ENCODE data around the gene PADI3. TPM values are rescaled to one million over a fixed set of nuclear protein-coding genes. Genes with fewer than 3 reads are reported as not detected.

PADI3 gene
- total and polyA plus RNA-seq, 7 donors = 0.51 TPM; not detected in 6

DNA sequence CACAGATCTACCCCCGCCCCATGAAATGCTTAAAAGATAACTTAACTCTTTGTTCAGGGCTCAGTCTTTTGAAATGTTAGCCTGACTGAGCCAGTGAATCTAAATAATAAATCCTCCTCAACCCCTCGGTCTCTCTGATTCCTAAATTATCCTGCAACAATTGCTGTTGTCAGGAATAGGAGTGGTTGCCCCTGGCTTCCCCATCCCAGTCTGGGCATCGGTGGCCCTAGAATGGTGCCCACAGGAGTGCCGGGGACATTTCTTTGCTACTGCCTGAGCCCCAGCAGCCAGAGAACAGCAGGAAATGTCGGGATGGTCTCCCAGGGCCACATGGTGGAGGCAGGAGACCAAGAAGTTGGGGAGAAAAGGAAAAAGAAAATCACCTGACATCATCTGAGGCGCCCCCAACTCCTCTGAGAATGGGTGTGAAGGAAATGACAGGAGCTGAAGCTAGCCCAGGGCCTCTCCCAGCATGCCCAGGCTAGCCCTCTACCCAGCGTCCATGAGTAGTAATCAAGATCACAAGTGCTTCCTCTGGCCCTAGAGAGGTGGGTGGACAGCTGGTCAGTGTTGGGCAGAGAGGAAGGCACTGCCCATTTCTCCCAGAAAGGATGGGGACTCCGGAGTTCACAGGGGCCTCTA, 60.6 kb downstream of the PADI3 start:
- H3K36me3 ChIP-seq = no peaks in the 10 kb centered on the region
- H3K27ac ChIP-seq = no peak overlapping the region
- intact Hi-C loops (cut with DNase I) = no loop called here
- peaks cover 0 to 36% (median 14%) of the 10 kb centered on the region in 3 donors for H3K27me3 ChIP-seq
- 51 to 63% methylated on average over 8 of the region's 8 CpGs for WGBS, 2 donors
- no peaks in the 10 kb centered on the region for H3K9me3 ChIP-seq
- DNase-seq = peak; percentile 6
- no peaks in the 10 kb centered on the region for H3K4me1 ChIP-seq
- TF ChIP-seq, protein P1, sequence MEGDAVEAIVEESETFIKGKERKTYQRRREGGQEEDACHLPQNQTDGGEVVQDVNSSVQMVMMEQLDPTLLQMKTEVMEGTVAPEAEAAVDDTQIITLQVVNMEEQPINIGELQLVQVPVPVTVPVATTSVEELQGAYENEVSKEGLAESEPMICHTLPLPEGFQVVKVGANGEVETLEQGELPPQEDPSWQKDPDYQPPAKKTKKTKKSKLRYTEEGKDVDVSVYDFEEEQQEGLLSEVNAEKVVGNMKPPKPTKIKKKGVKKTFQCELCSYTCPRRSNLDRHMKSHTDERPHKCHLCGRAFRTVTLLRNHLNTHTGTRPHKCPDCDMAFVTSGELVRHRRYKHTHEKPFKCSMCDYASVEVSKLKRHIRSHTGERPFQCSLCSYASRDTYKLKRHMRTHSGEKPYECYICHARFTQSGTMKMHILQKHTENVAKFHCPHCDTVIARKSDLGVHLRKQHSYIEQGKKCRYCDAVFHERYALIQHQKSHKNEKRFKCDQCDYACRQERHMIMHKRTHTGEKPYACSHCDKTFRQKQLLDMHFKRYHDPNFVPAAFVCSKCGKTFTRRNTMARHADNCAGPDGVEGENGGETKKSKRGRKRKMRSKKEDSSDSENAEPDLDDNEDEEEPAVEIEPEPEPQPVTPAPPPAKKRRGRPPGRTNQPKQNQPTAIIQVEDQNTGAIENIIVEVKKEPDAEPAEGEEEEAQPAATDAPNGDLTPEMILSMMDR (IDR thresholded peaks at IDR 0.05) = no peak
- no peak for TF ChIP-seq POLR2AphosphoS5 (IDR thresholded peaks at IDR 0.05)
- no peak for TF ChIP-seq POLR2A (IDR thresholded peaks at IDR 0.05)
- no peak for TF ChIP-seq EP300 (IDR thresholded peaks at IDR 0.05)
- no peak overlapping the region for H3K4me3 ChIP-seq

GRCh38 chr1:17310068-17310640, 61.3 kb downstream of the PADI3 start:
- Histone ChIP-seq H3K27ac (no peak overlapping the region), H3K4me3 (no peak overlapping the region), H3K36me3 (no peaks in the 10 kb centered on the region), H3K4me1 (no peaks in the 10 kb centered on the region), H3K27me3 (peaks cover 0 to 36% (median 14%) of the 10 kb centered on the region in 3 donors), H3K9me3 (no peaks in the 10 kb centered on the region)
- TF ChIP-seq POLR2AphosphoS5 (IDR thresholded peaks at IDR 0.05) (no peak), EP300 (IDR thresholded peaks at IDR 0.05) (no peak), POLR2A (IDR thresholded peaks at IDR 0.05) (no peak)
- TF ChIP-seq, protein P1 (IDR thresholded peaks at IDR 0.05) = no peak
- WGBS, 2 donors = 49 to 57% methylated on average over 7 of the region's 7 CpGs
- DNase-seq = peak; percentile 24
- intact Hi-C loops (cut with DNase I) = no loop called here

DNA sequence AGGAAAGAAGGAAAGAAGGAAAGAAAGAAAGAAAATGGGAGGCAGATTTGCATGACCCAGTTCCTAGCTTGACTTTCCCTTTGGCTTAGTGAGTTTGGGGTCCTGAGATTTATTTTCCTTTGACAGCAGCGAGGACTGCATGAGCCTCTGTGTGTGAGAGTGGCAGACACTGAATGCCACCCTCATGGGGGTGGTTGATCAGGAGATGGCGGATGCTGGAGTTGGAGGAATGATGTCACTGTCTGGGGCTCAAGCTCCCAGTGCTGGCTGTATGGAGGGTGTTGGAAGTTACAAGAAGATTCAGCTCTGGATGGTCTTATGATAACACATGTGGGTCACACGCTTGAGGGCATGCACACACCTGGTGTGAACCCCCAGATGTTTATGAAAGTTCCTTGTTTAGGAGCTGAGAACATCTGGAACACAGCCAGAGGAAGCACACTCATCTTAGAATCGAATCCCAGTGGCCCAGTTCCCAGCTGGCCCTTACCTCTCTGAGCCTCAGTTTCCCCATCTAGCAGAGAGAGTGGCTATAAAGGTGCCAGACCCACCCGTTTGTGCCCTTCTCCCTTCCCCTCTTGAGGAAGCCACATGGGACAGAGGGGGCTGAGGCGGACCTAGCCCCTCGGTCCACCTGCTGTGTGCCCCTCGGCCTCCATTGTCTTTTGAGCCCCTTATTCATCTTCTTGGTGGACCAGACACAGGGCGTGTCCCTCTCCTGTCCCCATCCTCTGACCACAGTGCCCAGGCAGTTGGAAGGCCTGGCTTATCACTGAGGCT, 64.8 kb downstream of the PADI3 start:
- Histone ChIP-seq H3K36me3 (no peaks in the 10 kb centered on the region), H3K27ac (no peak overlapping the region), H3K9me3 (no peaks in the 10 kb centered on the region), H3K4me1 (no peaks in the 10 kb centered on the region), H3K4me3 (no peak overlapping the region), H3K27me3 (peaks cover 0 to 29% (median 7%) of the 10 kb centered on the region in 3 donors)
- 83 to 85% methylated on average over 9 of the region's 9 CpGs for WGBS, 2 donors
- TF ChIP-seq, protein P1 (IDR thresholded peaks at IDR 0.05) = no peak
- TF ChIP-seq POLR2A (IDR thresholded peaks at IDR 0.05) = no peak
- peak; percentile 41 for DNase-seq
- intact Hi-C loops (cut with DNase I) = no loop called here

DNA sequence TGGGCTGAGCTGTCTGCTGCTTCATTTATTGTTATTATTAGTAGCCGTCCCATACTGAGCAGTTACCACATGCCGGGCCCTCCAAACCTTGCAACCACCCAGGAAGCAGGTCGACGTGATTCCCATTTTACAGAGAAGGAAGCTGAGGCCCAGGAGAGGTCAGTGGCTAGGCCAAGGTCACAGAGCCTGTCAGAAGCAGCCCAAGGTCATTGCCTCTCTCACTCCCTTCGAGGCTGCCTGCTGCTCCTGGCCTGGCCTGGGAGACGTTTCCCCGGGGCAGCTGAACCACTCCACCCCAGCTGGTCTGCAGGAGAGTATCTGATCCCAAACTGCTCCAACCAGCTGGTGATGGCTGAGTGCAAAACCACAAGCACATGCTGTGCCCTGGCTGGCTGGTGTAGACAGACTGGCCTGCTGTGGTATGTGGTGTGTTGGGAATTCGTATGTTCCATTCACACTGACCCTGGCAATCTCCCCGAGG, 65.6 kb downstream of the PADI3 start:
- Histone ChIP-seq H3K27me3 (peaks cover 0 to 25% (median 7%) of the 10 kb centered on the region in 3 donors), H3K27ac (no peak overlapping the region), H3K4me1 (no peaks in the 10 kb centered on the region), H3K9me3 (no peaks in the 10 kb centered on the region), H3K36me3 (no peaks in the 10 kb centered on the region), H3K4me3 (no peak overlapping the region)
- TF ChIP-seq, protein P1 (IDR thresholded peaks at IDR 0.05) = no peak
- no peak for TF ChIP-seq EP300 (IDR thresholded peaks at IDR 0.05)
- TF ChIP-seq POLR2AphosphoS5 (IDR thresholded peaks at IDR 0.05) = no peak
- TF ChIP-seq POLR2A (IDR thresholded peaks at IDR 0.05) = no peak
- peak; percentile 50 for DNase-seq
- intact Hi-C loops (cut with DNase I) = no loop called here
- WGBS, 2 donors = 63 to 69% methylated on average over 9 of the region's 9 CpGs
